ENCODE data around the gene CD151. TPM values are rescaled to one million over a fixed set of nuclear protein-coding genes. Genes with fewer than 3 reads are reported as not detected.

Gene CD151
- total RNA-seq, 1 donor from 2014 or later, result 154 TPM

DNA sequence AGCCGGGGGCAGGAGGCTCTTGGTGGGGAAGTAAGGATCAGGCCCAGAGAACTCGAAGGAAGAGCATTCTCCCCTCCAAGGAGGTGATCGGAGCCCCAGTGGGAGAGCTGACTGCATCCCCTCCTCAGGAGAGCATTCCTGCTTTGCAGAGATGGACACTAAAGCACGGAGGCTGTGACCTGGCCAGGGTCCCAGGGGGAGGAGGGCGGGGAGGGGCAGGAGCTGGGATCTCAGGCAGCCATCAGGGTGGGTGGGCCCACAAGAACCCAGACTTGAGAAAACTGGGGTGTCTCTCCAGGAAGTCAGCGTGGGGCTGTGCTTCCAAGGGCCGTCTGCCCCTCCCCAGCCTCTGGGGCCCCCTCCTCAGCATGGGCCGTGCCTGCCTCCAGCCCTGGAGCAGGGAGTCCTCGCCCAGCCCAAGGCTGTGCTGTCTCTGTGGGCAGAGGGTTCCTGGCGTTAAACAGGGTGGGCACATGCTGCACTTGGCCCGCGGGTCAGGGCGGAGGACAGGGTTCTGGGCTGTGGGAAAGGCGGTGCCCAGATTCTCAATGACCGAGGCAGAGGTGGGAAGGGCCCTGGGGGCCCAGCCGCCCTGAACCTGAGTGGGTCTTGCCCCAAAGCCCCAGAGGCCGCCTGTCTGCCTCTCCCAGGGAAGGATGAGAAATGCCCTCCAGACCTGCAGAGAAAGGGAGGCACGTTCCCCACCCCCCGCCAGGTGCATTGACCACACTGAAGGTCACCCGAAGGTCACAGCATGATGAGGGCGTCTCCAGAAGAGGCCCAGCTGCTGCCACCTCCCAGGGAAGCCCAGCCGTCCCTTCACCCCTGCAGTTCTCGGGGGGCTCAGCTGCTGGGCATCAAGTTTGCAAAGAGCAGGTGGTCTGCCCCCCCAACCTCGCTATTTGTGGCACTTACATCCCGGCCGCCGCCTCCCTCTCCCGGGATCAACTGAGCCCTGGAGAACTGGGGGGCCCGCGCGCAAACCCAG, 43.5 kb upstream of the CD151 start:
- H3K27me3 Mint-ChIP-seq, result no peaks in the 10 kb centered on the region
- H3K9me3 Mint-ChIP-seq (ENCODE audit: low read depth), result no peaks in the 10 kb centered on the region
- DNase-seq (ENCODE audit: low spot score, unreplicated experiment), result no peak
- no peak overlapping the region for H3K27ac Mint-ChIP-seq
- no peaks in the 10 kb centered on the region for H3K36me3 Mint-ChIP-seq (ENCODE audit: insufficient read depth)
- no peaks in the 10 kb centered on the region for H3K4me1 Mint-ChIP-seq (ENCODE audit: low read depth)
- TF ChIP-seq, protein P1, sequence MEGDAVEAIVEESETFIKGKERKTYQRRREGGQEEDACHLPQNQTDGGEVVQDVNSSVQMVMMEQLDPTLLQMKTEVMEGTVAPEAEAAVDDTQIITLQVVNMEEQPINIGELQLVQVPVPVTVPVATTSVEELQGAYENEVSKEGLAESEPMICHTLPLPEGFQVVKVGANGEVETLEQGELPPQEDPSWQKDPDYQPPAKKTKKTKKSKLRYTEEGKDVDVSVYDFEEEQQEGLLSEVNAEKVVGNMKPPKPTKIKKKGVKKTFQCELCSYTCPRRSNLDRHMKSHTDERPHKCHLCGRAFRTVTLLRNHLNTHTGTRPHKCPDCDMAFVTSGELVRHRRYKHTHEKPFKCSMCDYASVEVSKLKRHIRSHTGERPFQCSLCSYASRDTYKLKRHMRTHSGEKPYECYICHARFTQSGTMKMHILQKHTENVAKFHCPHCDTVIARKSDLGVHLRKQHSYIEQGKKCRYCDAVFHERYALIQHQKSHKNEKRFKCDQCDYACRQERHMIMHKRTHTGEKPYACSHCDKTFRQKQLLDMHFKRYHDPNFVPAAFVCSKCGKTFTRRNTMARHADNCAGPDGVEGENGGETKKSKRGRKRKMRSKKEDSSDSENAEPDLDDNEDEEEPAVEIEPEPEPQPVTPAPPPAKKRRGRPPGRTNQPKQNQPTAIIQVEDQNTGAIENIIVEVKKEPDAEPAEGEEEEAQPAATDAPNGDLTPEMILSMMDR (IDR thresholded peaks at IDR 0.05; ENCODE audit: unreplicated experiment), result no peak
- no peak overlapping the region for H3K4me3 Mint-ChIP-seq (ENCODE audit: low read depth)

DNA sequence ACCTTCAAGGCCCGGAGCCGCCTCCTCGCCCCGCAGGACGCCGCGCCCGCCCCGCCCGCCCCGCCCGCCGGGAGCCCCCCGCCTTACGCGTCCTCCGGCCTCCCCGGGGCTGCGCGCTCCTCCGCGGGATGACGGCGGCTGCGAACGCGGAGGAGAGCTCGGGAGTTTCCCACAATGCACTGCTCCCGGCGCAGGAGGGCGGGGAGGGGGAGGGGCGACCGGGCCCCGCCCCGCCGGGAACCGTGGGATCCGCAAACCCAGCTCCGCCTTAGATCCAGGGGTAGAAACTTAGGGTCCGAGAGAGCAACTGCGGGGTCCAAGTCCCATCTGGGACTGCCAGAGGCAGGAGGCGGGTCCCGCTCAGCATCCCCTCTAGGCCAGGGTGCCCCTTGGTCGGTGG, 42.8 kb upstream of the CD151 start, which contains the start of gene CEND1:
Gene CEND1, minus strand, starts transcription at position 148 of the 400 bp plus-strand sequence. CDS start 1,514 bp downstream, outside the sequence.
- DNase-seq (ENCODE audit: low spot score, unreplicated experiment), result no peak
- Mint-ChIP-seq H3K27me3 (no peaks in the 10 kb centered on the region), H3K4me1 (ENCODE audit: low read depth) (no peaks in the 10 kb centered on the region), H3K9me3 (ENCODE audit: low read depth) (no peaks in the 10 kb centered on the region), H3K36me3 (ENCODE audit: insufficient read depth) (no peaks in the 10 kb centered on the region), H3K27ac (no peak within 1 kb of the TSS), H3K4me3 (ENCODE audit: low read depth) (no peak within 1 kb of the TSS)
- TF ChIP-seq, protein P1 (IDR thresholded peaks at IDR 0.05; ENCODE audit: unreplicated experiment), result no peak

DNA sequence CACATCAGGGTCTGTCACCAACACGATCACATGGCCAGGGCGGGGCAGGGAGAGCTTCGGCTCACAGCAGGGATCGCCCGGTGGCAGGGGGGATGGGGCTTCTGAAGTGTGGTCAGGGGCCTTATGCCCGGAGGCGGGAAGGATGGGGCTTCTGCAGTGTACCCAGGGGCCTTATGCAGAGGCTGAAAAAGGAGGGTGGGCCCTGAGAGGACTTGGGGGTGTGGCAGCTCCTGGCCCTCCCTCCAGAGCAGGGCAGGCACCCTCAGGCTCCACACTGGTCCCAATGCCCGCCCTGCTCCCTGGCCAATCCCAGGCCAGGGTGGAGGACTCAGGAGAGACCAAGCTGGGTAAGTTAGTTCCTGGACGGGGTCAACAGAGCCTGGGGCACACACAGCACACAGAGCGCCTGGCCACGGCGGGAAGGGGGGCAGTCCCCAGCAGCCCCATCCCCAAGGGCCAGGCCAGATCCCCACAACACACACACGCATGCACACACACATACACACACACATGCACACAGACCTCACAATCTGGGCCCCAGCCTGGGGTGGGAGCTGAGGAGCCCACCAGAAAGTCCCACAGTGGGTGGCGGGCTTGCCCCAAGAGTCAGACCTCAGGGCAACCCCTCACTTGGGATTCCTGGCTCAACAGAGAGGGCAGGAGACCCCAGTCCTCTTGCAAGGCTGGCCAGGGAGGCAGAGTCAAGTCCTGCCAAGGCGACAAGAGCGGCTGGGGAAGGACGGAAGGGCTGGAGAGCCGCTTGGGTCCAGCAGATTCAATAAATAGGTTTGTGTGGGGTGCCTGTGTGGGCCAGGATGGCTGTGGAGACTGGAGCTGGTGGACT, 41.8 kb upstream of the CD151 start:
- no peaks in the 10 kb centered on the region for H3K9me3 Mint-ChIP-seq (ENCODE audit: low read depth)
- H3K4me3 Mint-ChIP-seq (ENCODE audit: low read depth), result no peak overlapping the region
- TF ChIP-seq, protein P1 (IDR thresholded peaks at IDR 0.05; ENCODE audit: unreplicated experiment), result no peak
- DNase-seq (ENCODE audit: low spot score, unreplicated experiment), result no peak
- no peak overlapping the region for H3K27ac Mint-ChIP-seq
- H3K4me1 Mint-ChIP-seq (ENCODE audit: low read depth), result peaks cover under 1% of the 10 kb centered on the region
- H3K36me3 Mint-ChIP-seq (ENCODE audit: insufficient read depth), result no peaks in the 10 kb centered on the region
- no peaks in the 10 kb centered on the region for H3K27me3 Mint-ChIP-seq

DNA sequence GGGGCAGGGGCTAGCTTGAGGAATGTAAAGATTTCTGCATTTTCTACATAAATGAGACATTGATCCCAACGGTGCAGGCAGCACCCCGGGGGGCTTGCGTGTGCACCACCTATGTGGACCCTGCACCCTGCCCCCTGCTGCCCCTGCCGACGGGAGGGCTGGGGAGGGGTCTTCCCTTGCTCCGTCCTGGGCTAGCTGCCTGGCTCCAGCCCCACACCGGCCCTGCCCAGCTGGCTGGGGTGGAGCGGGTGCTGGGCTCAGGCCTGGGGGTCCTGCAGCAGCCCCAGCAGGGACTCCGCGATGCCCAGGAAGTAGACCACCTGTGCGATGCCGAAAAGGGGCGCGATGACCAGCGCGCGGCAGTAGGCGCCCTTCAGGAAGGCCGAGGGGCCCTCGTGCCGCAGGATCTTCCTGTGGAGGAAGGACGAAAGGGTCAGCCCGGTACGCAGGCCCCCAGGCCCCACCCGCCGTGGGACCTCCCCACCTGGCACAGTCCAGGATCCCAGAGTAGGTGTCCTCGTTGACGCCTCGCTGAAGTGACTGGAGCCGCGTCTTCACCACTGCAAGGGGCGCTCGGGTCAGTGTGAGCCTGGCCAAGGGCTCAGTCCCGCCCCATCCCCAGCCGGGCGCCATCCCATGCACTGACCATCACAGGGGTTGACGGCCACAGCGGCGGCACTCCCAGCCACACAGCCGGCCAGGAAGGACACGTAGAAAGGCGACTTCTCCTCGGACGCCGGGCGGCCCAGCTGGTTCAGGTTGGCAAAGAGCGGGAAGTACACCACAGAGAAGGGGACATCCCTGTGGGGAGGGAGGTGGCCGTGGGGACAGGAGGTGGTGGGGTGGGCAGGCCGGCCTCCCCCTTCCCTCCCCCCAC, 40.9 kb upstream of the CD151 start:
- H3K27ac Mint-ChIP-seq, result no peak overlapping the region
- peaks cover 5% of the 10 kb centered on the region for H3K4me1 Mint-ChIP-seq (ENCODE audit: low read depth)
- H3K4me3 Mint-ChIP-seq (ENCODE audit: low read depth), result no peak overlapping the region
- TF ChIP-seq, protein P1 (IDR thresholded peaks at IDR 0.05; ENCODE audit: unreplicated experiment), result no peak
- no peaks in the 10 kb centered on the region for H3K36me3 Mint-ChIP-seq (ENCODE audit: insufficient read depth)
- no peaks in the 10 kb centered on the region for H3K27me3 Mint-ChIP-seq
- DNase-seq (ENCODE audit: low spot score, unreplicated experiment), result no peak
- no peaks in the 10 kb centered on the region for H3K9me3 Mint-ChIP-seq (ENCODE audit: low read depth)

Measured in progenitor cell of endocrine pancreas (in vitro differentiated cells).